Lower leg skin (tissue), 4 donors: ENCODE data around the gene CC2D1A. TPM values are rescaled to one million over a fixed set of nuclear protein-coding genes. Genes with fewer than 3 reads are reported as not detected.

Source experiments
- DNase-seq, 2 donors: peaks; one replicate each; pipeline ENCODE4 v3.0.0-alpha.2; 2019; ENCODE audit warnings: low spot score in 2 of 2
- H3K4me3 ChIP-seq: fragments of 200-600 bp; sonication (generic); 2 replicates; pipeline ENCODE4 v1.5.1; 2017; ENCODE audit warnings: mild to moderate bottlenecking, low read depth; ENCODE audit not compliant: poor library complexity, severe bottlenecking
- CTCF ChIP-seq, 3 donors: fragments of 450-650 bp; IDR thresholded peaks; one replicate each; pipeline ENCODE4 v1.5.1; 2016; ENCODE audit warnings: antibody characterized with exemption in 3 of 3, mild to moderate bottlenecking in 3 of 3, moderate library complexity in 2 of 3
- POLR2A ChIP-seq, 2 donors: fragments of 450-650 bp; IDR thresholded peaks; one replicate each; pipeline ENCODE4 v1.6.1; 2016 to 2017; ENCODE audit warnings: antibody characterized with exemption in 2 of 2, mild to moderate bottlenecking in 1 of 2, moderate library complexity in 1 of 2
- WGBS, 2 donors: methylation state at CpG; one replicate each; pipeline ENCODE4 v1.1.5; 2018; 5-methylcytosine and 5-hydroxymethylcytosine counted together
- intact Hi-C: fragments of 100-400 bp; cut with DNase I; formaldehyde crosslinking; loops from one replicate; pipeline ENCODE4 v1.15.0; 2023; ENCODE audit warnings: low total_unique reads
- total RNA-seq, 4 donors: library from RNA; depleted of rRNA; stranded (reverse); fragments of >200 nt; gene quantifications; one replicate each; pipeline ENCODE4 v1.1.0, GENCODE V29; 2016

The CC2D1A gene
- total RNA-seq, 4 donors from 2014 or later: 48.9 to 104 (median 54.8) TPM

GRCh38 chr19:13902993-13903555, 2.9 kb upstream of the CC2D1A start:
- TF ChIP-seq CTCF (IDR thresholded peaks at IDR 0.05) (no peak), POLR2A (IDR thresholded peaks at IDR 0.05) (no peak)
- 73 to 88% methylated on average over 4 of the region's 4 CpGs for WGBS, 2 donors
- intact Hi-C loops: no loop called here
- H3K4me3 ChIP-seq: no peak overlapping the region
- no peak for DNase-seq

DNA sequence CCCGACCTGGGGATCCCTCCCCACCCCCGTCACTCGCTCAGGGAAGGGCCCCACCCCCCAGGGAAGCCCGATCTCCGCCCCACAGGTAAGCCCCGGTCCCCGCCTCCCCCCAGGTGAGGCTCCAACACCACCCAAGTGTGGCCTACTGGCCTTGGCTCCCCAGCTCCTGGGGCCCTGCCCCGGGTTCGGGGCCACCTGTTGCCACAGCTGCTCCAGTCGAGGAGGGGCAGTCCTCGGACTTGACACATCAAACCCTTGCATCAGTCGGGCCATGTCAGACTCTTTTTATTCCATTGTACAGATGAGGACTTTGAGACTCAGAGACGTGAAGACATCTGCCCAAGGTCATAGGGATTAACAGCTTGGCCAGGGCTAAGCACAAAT, 512 bp downstream of the CC2D1A start:
- H3K4me3 ChIP-seq: peak overlapping the region; percentile 73
- intact Hi-C loops: no loop called here
- no peak for DNase-seq
- 3 to 6% methylated on average over 2 to 10 of the region's 13 CpGs for WGBS, 2 donors
- TF ChIP-seq POLR2A (IDR thresholded peaks at IDR 0.05) (no peak), CTCF (IDR thresholded peaks at IDR 0.05) (no peak)

DNA sequence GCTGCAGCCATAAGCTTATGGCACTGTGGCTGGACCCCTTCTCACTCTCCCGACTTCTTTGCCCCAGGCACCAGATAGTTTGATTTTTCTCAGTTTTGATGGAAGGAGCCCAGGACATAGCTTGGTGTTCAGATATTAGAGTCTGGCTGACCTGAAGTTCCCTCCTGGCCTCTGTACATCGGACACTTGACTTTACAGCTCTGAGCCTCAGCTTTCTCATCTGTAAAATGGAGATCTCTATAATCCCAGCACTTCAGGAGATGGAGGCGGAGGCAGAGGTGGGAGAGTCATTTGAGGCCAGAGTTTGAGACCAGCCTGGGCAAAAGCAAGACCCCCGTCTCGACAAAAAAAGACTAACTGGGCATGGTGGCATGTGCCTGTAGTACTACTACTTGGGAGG, 909 bp downstream of the CC2D1A start:
- H3K4me3 ChIP-seq: peak overlapping the region; percentile 73
- TF ChIP-seq POLR2A (IDR thresholded peaks at IDR 0.05) (no peak), CTCF (IDR thresholded peaks at IDR 0.05) (no peak)
- 86 to 91% methylated on average over 5 of the region's 5 CpGs for WGBS, 2 donors
- intact Hi-C loops: no loop called here
- no peak for DNase-seq

- DNase-seq: no peak
- WGBS, 2 donors: 92 to 95% methylated on average over 8 of the region's 8 CpGs
- no peak overlapping the region for H3K4me3 ChIP-seq
- intact Hi-C loops: no loop called here
- TF ChIP-seq CTCF (IDR thresholded peaks at IDR 0.05) (no peak), POLR2A (IDR thresholded peaks at IDR 0.05) (no peak)
These were observed 2.7 kb downstream of the CC2D1A start for GRCh38 chr19:13908674-13909073.

GRCh38 chr19:13909430-13909829, 3.4 kb downstream of the CC2D1A start:
- no peak overlapping the region for H3K4me3 ChIP-seq
- WGBS, 2 donors: 87 to 100% methylated on average over 2 of the region's 2 CpGs
- intact Hi-C loops: no loop called here
- no peak for TF ChIP-seq POLR2A (IDR thresholded peaks at IDR 0.05)
- no peak for TF ChIP-seq CTCF (IDR thresholded peaks at IDR 0.05)
- DNase-seq: no peak

DNA sequence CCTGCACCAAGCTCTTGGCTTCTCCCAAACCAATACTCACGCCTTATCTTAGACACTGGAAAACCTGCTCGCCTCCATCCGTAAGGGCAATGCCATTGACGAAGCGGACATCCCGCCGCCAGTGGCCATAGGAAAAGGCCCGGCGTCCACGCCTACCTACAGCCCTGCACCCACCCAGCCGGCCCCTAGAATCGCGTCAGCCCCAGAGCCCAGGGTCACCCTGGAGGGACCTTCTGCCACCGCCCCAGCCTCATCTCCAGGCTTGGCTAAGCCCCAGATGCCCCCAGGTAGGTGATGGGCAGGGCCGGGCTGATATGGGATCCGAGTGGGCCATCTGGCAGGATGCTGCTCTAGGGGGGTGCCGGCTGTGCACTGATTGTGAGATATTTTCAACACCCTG, 7.4 kb downstream of the CC2D1A start:
- TF ChIP-seq POLR2A (IDR thresholded peaks at IDR 0.05) (no peak), CTCF (IDR thresholded peaks at IDR 0.05) (no peak)
- no peak for DNase-seq

More for the DNA sequence above, 7.4 kb downstream of the CC2D1A start:
- 89 to 96% methylated on average over 14 to 17 of the region's 17 CpGs for WGBS, 2 donors
- no peak overlapping the region for H3K4me3 ChIP-seq
- intact Hi-C loops: no loop called here
